GM12874 (cell line): ENCODE results near the gene CFAP74.

Experiments
- CTCF ChIP-seq: IDR thresholded peaks from 2 replicates; pipeline ENCODE4 v1.5.1; 2011; ENCODE audit warnings: low read depth, mild to moderate bottlenecking, control low read depth, low read length, moderate library complexity; ENCODE audit not compliant: insufficient read depth

The CFAP74 gene

GRCh38 chr1:2036287-2036686, 32.7 kb upstream of the CFAP74 start:
- no peak for TF ChIP-seq CTCF

DNA sequence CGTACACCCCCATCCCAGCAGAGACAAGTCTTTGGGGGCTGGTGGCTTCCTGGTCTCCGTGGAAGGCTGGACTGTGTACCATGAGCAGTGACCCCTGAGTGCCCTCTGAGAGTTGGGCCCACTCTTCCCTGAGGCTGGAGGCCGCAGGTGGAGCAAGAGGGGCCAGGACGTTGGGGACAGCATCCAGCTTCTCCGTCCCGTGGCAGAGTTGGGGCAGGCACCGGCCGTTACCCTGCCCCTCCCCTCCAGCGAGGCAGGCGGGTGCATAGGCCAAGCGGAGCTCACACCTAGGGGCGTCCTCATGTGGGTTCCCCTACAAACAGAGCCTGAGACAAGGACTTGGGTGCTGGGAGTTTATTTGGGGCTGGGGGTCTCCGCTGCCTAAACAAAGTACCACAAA, 29.6 kb upstream of the CFAP74 start:
- no peak for TF ChIP-seq CTCF

- TF ChIP-seq CTCF = no peak
Measured at GRCh38 chr1:2032737-2033136, 29.2 kb upstream of the CFAP74 start.

DNA sequence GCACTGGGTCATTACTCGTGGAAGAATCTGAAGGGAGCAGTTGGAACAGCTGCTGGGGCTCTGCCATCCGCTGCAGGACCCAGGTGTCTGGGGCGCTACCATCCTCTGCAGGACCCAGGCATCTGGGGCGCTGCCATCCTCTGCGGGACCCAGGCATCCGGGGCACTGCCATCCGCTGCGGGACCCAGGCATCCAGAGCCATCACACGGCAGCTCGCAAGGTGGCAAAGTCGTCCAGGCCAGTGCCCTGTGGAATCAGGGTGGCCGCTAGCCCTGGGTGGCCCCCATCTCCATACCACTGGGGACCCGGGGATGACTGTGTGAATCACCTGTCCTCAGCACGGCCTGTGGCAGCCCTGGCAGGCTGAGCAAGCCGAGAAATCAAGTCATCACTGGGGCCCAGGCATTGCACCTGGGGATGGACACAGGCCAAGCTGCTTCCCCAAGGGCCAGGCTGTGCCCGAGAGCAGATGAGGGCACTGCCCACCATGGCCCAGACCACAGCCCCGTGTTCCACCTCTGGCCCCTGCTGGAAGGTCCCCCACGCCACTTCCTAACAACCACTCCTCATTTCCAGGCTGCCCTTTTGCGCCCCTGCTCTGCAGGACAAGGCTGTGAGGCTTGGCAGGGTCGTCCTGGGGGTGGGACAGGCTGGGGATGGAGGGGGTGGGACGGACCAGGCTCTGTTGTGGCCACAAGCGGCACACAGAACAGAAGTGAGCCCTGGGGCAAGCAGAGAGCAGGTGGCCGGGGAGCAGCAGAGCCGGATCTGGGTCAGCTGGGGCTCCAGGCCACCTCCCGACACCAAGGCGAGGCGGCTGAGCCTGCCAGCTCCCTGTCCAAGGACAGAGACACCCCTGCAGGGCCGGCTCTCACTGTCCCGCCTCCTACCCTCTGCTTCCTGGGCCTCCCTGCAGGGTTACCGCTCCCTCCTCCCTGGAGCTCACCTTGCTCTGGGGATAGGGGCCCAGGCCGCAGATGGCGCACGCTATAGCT, 28.3 kb upstream of the CFAP74 start:
- TF ChIP-seq CTCF = no peak

GRCh38 chr1:2030076-2030871, 26.7 kb upstream of the CFAP74 start:
- no peak for TF ChIP-seq CTCF

- no peak for TF ChIP-seq CTCF
Measured at GRCh38 chr1:2029561-2029960, 26.0 kb upstream of the CFAP74 start.

- no peak for TF ChIP-seq CTCF
Measured at GRCh38 chr1:2028870-2029560, 25.4 kb upstream of the CFAP74 start.
